Renal cortex interstitium (tissue), 11 donors: ENCODE data around the gene PCYT2. TPM values are rescaled to one million over a fixed set of nuclear protein-coding genes. Genes with fewer than 3 reads are reported as not detected.

ENCODE experiments used
- DNase-seq, 11 donors: peaks; one replicate each; pipeline ENCODE4 v3.0.0-alpha.2; 2013; ENCODE audit warnings: low read depth in 9 of 11, low spot score in 4 of 11; ENCODE audit errors: extremely low read depth in 1 of 11
- polyA plus RNA-seq, 3 donors: library from polyadenylated mRNA; unstranded; fragments of 120-200 nt; gene quantifications; one replicate each; pipeline ENCODE4 v1.2.1, GENCODE V29; 2013; ENCODE audit not compliant: insufficient read length in 3 of 3

The PCYT2 gene
- polyA plus RNA-seq, 3 donors: 40.1 to 48.5 (median 45.5) TPM

- DNase-seq: no peak
Observed at GRCh38 chr17:81951785-81952684, 40.8 kb upstream of the PCYT2 start.

GRCh38 chr17:81950501-81950900 is 39.3 kb upstream of the PCYT2 start:
- no peak for DNase-seq

GRCh38 chr17:81948635-81949378 is 37.6 kb upstream of the PCYT2 start:
- DNase-seq: no peak

- DNase-seq: no peak
Observed at GRCh38 chr17:81947189-81947588, 36.0 kb upstream of the PCYT2 start, which contains the start of gene MYADML2. Gene MYADML2, minus strand, starts transcription at chr17:81947233. Its CDS starts 5,492 bp downstream, at chr17:81941741.

DNA sequence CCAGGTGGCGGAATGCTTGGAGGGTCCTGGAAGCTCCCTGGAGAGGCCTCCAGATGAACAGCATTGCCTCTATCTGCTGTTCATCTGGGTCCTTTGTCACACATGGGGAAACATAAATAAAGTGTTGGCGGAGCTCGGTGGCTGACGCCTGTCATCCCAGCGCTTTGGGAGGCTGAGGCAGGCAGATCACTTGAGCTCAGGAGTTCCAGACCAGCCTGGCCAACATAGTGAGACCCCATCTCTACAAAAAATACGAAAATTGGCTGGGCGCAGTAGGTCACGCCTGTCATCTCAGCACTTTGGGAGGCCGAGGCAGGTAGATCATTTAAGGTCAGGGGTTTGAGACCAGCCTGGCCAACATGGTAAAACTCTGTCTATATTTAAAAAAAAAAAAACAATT is 33.7 kb upstream of the PCYT2 start:
- no peak for DNase-seq

- no peak for DNase-seq
Observed at GRCh38 chr17:81942167-81942553, 31.0 kb upstream of the PCYT2 start.

- no peak for DNase-seq
Observed at GRCh38 chr17:81941484-81942166, 30.4 kb upstream of the PCYT2 start.

DNA sequence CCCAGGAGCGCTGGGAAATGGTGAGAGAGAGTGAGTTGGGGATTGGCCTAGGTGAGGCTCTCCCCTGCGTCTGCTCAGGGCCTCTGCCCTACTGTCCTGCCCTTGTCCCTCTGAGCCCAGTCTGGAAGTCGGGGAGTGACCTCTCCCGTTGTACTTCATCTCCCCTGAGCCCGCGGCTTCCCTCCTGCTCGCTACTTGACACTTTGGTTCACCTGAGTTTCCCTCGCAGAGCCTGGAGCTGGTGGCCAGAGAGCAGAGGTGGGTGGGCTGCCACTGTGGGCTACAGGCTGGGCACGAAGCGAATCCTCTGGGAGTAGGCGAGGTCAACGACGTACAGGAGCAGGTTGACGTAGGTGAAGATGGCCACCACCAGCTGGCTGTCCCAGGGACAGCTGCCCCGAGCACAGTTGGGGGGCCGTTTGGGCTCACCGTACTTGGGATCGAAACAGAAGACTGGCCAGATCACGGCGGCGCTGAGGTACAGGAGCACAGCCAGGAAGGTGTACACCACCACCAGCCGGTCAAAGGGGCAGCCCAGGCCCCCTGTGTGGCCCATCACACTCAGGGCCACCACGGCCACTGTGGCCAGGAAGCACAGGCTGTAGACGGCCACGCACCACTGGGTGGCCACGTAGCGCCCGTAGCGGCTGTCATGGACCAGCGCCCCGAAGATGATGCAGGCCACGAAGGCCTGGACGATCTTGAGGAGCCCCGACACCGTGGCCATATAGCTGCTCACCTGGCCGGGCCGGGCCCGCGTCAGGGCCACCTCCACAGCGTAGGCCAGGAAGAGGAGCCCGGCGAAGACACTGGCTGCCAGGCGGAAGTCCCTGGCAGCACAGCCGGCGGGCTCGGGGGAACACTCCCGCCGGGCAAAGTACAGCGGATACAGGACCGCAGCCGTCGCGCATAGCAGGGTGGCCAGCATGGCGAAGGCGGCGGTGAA is 29.6 kb upstream of the PCYT2 start:
- DNase-seq: no peak

GRCh38 chr17:81939881-81940385 is 28.7 kb upstream of the PCYT2 start:
- no peak for DNase-seq

DNA sequence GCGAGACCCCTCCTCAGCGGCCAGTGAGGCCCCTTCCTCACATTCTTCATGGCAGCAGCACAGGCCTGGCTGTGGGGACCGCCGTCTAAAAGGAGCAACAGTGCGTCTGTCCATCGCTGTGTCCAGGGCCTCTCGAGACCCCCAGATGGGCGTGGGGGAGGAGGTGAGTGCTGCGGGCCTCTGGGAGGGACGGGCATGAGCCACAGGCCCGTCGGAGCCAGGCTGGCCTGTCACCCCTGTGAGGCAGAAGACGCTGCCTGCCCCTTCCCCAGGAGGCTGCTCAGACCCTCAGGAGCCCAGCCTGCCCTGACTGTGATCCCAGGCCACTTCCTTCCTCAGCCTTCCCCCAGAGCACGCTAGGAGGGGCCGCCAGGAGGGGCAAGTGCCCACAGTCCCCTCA is 28.0 kb upstream of the PCYT2 start:
- DNase-seq: no peak

DNA sequence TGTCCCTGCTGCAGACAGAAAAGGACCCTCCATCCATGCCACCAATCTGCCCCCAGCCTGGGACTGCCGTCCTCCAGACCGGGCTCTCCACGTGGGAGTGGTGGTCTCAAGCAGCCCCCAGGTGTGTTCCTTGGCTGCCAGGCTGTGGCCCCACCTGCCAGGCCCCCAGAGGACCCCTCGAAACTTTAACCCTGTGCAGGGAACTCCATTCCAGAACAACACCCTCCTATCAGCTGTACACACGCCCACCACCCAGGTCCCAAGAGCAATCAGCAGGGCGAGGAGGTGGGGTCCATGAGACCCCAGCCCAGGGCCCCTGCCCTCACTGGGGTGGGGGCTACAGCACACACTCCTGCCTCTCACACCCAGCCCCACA is 24.5 kb upstream of the PCYT2 start:
- no peak for DNase-seq

GRCh38 chr17:81934850-81935708 is 23.9 kb upstream of the PCYT2 start:
- DNase-seq: no peak

- no peak for DNase-seq
Observed at GRCh38 chr17:81934098-81934757, 23.0 kb upstream of the PCYT2 start.

GRCh38 chr17:81933178-81933699 is 22.0 kb upstream of the PCYT2 start:
- no peak for DNase-seq

- DNase-seq: no peak
Observed at GRCh38 chr17:81932333-81932983, 21.3 kb upstream of the PCYT2 start.

DNA sequence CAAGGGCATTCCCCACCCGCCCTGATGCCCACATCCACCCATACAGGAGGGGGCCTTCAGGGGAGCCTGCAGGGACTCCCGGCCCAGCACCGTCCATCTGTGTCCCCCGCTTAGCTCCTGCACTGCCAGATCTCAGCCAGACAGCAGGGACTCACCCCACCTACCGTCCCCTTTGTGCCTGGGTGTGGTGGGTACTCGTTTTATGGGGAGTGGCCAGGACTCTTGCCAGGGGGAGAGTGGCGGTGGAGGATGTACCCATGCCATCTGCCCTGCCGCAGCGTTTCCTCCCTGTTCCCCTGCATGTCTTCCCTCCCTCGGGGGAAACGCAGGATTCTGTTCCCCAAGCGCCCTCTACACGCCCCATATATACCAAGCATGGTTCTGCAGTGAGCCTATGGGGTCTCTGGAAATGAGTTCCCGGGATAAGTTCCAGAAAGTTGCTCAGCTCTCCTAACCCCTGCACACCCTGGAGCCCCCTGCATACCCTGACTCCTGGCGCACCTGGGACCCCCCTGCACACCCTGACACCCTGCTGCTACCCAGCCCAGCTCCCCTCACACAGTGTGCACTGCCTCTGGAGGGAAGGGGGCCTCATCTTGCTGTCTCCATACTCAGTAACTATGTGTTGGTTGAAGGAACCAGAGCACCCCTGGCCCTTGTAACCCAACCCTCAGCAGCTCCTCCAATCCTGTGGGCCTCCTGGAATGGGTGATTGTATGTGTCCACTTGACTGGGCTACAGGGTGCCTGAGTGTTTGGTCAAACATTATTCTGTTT is 20.5 kb upstream of the PCYT2 start:
- DNase-seq: no peak
